ENCODE data around the gene C16orf89.

Gene C16orf89

DNA sequence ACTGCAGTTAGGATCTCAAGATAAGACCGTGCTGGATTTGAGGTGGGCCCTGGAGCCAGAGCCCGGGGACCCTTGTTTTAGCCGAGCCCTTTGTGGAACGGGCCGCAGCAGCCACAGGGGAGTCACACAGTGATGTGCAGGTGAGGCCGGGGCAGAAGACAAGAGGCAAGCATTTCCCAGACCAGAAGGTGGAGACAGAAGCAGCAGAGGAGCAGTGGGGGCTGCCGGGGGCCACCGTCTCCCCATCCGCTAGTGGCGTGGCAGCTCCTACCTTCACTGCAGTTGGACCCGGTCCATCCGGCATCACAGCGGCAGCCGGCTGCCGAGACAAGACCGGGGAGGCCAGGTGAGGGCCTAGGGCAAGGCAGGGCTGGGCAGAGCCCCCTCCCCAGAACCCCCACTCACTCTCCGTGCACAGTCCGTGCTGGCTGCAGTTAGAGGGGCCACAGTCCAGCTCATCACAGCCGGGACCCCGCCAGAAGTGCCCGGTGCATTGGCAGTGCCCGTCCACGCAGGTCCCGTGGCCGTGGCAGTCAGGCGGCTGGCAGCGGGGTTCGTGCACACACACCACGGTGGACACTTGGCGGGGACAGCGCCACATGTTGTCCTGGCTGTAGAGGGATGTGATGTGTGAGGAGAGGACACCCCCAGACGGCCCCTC is 38.1 kb downstream of the C16orf89 start:
- no peak for DNase-seq (ENCODE audit: low spot score)

DNA sequence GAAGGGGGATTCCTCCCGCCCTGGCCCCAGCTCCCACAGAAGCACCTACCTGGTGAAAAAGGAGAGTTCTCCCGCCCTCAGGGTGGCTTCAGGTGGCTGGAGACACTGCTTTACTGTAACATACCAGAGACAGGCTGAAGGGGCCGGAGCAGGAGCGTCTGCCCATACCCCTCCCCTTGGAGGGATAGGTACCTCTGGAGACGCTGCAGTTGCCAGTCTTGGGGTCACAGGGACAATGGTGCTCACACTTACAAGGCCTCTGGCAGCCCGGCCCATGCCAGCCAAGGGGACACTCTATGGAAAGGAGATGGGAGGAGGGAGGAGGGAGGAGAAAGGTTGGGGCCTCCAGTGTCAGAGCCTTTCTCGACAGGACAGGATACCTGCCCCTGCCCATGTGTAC is 38.7 kb downstream of the C16orf89 start:
- DNase-seq (ENCODE audit: low spot score): no peak

DNA sequence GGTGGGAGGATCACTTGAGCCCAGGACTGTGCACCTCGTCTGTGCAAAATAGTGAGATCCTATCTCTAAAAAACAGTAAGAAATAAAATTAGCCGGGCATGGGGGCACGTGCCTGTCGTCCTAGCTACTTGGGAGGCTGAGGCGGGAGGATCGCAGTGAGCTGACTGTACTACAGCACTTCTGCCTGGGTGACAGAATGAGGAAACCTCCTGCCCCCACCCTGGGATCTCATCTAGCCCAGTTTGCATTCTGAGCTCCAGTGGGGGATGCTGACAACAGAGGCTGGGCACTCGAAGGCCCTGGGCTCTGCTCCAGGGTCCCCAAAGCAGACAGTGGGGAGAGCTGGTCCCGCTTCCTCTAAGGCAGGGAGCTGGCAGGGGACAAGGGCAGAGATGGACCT is 39.1 kb downstream of the C16orf89 start:
- DNase-seq (ENCODE audit: low spot score): no peak

DNA sequence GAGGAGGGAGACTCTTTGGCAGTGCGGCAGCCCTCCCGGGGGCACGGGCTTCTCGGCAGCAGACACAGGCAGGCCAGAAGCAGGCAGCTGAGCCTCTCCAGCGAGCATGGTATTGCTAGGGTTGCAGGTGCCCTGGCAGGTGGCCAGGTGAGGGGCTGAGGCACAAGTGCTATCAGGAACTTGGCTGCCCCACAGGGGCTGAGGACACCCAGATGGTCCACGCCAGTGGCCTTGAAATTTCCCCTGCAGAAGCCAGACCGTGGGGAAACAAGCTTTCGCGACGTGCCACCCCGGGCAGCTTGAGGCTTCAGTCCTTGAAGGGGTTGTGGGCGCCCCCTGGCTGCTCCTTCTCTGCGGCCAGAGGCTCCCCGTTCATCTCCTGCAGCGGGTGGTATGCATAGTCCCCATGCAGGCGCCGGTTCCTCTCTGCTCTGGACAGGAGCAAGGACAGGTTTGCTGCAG is 40.6 kb downstream of the C16orf89 start:
- no peak for DNase-seq (ENCODE audit: low spot score)

DNA sequence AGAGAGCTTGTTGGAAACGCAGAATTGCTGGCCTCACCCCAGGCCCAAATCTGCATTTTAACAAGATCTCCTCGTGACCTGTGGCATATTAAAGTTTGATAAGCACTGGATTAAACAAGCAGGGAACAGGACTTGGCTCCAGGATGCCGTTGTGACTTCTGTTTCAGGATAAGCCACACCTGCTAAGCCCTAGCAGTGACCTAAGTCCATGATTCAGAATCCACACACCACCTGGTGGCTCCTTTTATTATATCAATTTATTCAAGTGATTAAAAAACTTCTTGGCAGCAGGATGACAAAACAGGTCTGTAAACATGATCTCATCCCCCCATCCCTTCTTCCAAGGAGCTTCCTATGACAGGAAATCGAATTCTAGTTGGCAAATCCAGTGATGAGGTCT is 41.1 kb downstream of the C16orf89 start:
- no peak for DNase-seq (ENCODE audit: low spot score)

DNA sequence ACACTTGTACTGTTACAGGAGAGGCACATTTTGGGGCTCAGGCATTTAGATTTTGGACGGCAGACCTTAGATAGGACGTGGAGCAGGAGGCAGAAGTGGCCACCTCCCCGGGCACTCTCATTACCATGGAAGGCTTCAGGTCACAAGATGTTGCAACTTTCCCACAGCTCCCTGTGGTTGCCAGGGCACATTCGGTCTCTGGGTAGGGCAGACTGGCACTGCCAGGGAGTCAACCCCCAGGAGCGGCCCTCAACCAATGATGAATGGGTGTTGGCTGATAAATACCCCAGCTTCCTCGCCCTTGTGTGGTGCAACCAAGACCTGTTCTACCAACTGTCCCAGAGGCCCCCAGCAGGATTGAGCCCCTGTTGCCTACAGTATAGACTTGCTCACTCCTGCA is 43.2 kb downstream of the C16orf89 start:
- no peak for DNase-seq (ENCODE audit: low spot score)

DNA sequence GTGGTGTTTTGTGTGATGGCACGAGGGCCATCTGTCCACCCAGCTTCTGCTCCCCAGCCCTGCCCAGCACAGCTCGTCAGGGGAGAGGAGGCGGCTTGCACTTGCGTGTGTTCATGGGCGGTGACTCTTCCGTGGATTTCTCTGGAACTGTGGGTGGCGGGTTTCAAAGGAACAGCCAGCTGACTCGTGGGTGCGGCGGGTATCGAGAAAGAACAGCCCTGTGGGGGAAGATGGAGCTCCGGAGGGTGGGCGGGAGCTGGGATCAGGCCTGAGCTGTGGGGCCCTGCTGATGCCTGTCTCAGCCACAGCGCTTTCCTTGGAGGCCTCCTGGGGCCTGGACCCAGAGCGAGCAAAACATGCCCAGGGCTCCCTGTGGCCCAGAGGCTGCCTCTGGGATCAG is 45.2 kb downstream of the C16orf89 start:
- no peak for DNase-seq (ENCODE audit: low spot score)

DNA sequence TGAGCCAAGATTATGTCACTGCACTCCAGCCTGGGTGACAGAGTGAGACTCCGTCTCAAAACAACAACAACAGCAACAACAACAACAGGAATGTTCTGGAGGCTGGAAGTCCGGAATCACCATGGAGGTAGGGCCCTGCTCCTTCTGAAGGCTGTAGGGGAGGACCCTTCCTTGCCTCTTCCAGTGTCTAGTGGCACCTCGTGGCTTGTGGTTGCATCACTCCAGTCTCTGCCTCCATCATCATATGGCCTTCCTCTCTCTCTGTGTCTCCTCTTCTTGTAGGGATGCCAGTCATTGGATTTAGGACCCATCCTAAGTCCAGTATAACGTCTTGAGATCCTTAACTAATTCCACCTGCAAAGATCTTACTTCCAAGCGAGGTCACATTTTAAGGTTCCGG is 46.0 kb downstream of the C16orf89 start:
- DNase-seq (ENCODE audit: low spot score): no peak

DNA sequence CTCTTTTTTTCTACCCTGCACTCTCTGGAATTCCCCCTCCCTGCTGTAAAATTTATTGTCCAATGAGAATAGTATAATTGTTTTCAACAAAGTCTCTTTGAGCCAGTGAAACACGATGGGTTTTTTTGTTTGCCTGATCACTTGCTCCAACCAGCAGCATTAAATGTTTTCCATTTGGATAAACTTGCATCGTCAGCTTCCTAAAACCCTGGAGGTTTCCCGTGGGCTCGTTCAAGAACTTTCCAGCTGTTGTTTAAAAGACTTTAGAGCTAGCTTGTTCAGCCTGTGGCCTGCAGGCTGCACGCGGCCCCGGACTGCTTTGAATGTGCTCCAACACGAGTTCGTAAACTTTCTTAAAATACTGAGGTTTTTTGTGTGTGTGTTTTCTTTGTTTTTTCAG is 47.0 kb downstream of the C16orf89 start:
- no peak for DNase-seq (ENCODE audit: low spot score)

DNA sequence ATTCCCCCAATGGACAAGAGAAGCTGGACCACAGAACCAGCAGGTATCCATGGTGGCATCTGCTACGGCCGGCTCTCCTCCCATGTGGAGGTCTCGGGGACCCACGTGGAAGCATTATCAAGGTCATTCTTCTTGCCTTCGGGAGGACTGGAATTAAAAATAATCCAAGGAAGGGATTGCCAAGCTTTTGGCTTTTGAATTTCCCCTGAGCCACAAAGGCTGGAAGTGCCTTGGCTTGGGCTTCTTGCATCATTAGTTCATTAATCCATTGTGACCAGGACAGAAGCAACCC is 48.1 kb downstream of the C16orf89 start:
- no peak for DNase-seq (ENCODE audit: low spot score)

DNA sequence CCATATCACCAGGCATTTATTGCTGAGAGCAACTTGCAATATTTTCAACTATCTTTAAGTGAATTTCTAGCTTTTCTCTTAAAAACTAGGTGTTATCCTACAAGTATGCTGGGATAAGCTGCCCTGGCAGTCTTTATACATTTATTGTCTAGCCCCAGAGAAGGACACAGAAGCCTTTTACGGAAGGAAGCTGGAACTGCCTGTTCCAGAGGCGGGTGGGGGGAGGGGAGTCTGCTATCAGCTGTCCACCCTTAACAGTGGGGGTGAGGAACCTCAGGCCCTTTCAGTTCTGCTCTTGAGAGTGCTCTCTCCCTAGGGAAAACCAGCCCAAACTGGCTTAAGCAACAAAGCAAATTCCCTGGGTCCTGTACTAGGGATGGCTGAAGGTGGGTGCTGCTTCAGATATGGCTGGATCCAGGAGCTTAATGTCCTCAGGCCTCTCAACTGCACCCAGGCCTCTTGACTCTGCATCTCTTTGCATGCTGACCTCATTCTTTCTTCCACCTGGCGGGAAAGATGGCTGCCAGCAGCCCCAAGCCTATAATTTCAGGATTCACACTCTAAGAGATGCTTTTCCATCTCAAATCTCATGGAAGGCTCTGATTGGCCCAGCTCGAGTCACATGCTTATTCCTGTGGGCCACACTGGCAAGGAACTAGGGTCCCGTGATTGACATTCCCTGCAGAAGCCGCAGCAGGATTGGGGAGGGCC is 48.6 kb downstream of the C16orf89 start:
- DNase-seq (ENCODE audit: low spot score): no peak

DNA sequence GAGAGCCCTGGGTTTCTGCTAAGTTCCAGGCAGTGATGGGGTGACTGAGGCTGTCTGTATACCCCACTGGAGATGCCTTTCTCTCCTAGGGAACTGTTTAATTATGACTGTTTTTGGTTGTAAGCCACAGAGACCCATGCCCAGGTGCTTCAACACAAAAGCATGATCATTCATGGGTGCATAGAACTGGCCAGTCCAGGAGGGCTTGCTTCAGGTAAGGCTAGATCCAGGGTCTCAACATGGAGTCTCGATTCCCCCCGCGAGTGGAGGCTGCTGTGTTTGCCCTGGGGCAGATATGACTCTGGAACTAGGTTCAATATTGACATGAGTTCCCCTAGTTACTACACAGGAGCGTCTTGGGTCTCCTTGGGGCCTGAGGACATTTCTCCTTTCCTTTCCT is 49.9 kb downstream of the C16orf89 start:
- DNase-seq (ENCODE audit: low spot score): no peak

DNA sequence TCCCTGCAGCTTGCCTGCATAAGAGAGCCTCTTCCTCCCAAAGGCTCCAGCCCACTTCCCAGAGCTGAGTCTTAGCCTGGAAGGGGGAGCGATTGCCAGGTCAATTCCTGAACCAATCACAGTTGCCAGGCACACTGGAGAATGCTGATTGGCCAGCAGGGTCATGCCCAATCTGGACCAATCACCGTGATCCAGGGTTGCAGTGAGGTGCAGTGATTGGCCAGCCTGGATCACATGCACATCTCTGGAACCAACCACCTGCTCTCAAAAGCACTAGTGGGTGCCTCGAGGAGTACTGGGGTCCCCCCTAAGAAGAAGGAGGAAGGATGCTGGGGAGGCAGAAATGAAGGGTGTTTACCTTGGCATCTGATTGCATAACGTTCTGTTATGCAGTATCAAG is 50.4 kb downstream of the C16orf89 start:
- DNase-seq (ENCODE audit: low spot score): no peak

DNA sequence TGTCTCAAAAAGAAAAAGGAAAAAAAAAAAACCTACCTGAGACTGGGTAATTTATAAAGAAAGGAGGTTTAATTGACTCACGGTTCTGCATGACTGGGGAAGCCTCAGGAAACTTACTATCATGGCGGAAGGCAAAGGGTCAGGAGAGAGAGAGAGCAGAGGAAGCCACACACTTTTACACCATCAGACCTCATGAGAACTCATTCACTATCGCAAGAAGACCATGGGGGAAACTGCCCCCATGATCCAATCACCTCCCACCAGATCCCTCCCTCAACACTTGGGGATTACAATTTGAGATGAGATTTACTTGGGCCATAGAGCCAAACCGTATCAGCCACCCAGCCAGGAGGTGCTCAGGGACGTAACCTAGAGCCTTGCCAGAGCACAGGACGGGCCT is 52.9 kb downstream of the C16orf89 start:
- no peak for DNase-seq (ENCODE audit: low spot score)

DNA sequence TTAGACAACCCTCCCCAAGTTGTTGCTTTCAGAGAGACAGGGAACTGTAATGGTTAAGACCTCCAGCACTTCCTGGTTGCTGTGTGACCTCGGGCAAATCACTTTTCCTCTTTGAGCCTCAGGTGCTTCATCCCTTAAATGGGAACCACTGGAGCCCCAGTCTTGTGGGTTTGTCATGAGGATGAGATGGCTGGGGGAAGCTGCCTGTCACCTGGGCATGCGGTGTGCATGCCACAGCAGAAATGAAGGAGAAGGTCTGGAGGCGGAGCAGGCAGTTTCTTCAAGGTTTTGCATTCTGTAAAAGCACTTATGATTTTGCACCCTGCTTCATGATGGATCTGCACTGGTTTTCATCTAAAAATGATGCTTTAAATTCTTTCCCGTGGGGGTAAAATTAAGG is 54.1 kb downstream of the C16orf89 start:
- no peak for DNase-seq (ENCODE audit: low spot score)

DNA sequence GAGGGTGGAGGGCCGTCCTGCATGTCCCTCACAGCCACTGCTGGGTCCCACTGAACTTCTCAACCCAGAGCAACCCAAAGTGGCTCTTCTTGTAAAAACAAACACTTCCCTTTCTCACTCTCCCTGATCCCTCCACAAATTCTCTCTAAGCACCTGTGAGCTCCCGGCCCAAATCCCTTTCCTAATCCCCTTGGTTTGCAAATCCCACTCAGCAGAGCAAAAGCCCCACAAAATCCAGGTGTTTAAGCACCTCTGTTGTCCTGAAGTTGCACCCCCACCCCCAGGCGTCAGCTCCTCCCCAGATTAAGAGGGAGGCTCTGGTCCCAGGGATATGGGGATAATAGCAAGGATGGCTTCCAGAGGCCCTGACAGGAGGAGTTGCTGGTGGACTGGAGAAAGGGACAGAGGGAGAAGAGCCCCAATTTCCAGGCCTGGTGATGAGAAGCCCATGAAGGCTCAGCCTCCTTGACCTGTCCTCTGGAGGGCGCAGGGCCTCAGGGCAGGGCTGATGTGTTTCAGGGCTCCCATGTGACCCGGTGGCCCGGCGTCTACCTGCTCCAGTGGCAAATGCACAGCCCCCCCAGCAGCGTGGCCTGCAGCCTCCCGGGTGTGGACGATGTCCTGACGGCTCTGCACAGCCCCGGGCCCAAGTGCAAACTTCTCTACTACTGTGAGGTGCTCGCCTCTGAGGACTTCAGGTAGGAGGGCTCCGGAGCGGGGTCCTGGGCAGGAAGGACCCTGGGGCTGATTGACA is 55.0 kb downstream of the C16orf89 start:
- DNase-seq (ENCODE audit: low spot score): no peak

DNA sequence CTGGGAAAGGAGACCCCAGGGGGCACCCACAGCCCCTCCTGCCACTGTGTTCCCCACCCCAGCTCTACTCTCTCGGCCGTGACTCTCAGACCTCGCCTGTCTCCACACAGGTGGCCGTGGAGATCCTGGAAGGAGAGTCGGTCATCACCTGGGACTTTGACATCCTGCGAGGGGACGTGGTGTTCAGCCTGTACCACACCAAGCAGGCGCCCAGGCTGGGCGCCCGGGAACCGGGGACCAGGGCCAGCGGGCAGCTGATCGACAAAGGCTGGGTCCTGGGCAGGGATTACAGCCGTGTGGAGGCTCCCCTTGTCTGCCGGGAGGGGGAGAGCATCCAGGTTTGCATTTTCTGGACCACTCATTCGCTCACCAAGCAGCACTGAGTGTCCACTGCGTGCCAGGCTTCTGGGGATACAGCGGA is 57.4 kb downstream of the C16orf89 start:
- no peak for DNase-seq (ENCODE audit: low spot score)

DNA sequence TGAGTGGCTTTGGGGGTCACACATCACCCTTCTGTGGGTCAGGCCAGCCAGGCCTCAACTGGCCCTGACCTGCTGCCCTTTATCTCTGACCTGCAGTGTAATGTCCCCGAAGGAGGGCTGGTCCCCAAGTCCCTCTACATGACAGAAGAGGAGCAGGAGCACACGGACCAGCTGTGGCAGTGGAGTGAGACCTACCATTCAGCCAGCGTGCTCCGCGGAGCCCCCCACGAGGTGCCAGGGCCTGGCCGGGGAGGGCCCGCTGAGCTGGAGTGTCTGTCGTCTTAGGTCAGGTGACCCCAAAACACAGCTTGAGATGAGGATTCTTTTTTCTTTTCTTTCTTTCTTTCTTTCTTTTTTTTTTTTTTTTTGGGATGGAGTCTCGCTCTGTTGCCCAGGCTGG is 58.5 kb downstream of the C16orf89 start:
- DNase-seq (ENCODE audit: low spot score): no peak

DNA sequence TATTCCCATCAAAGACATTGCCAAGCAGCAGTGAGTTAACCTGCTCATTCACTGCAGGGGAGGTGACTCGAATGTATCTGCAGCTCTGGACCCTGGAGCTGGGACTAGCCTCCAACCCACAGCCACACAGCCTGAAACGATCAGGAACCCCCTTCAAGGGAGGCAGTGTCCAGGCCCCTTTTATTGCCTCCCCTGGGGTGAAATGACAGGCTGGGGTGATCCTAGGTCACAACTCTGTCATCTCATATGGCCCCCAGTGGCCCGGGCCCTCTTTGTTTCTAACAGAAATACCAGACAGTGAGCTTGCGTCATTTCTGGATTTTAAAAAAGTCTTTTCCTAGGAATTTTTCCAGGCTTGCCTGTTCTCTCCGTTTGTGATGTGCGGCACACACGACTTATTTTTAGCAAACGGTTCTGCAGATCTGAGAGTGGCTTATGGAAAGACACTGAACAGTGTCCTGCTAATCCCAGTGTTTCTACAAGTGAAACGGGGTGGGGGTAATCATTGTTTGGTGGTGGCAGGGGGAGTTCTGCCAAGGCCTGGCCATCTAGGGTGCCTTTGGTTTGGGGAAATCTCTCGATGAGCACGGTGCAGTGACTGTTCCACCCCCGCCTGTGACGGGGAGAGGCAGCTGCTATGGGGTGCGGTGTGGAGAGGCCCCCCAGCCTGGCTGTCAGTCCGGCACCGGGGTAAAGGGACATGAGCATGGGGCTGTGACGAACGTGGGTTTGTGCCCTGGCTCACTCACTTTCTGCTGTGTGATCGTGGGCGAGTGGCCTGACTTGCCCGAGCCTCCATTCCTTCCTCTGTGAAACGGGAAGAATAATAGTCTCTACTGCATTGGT is 59.2 kb downstream of the C16orf89 start:
- no peak for DNase-seq (ENCODE audit: low spot score)

DNA sequence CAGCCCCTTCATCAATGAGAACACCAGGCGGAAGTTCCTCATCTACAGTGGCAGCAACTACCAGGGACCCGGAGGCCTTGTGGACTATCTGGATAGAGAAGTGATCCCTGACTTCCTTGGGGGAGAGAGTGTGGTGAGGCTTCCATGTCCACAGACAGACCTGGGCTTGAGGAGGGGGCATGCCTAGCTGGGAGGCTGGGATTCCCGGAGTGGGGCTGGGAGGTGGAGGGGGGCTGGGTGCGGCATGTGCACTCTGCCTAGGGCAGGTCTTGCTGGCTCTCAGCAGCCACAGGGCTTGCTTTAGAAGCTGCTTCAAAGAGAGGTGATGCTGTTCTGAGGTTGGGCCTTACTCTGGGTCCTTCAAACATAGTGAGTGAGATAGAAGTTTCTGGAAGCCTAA is 59.8 kb downstream of the C16orf89 start:
- DNase-seq (ENCODE audit: low spot score): no peak

DNA sequence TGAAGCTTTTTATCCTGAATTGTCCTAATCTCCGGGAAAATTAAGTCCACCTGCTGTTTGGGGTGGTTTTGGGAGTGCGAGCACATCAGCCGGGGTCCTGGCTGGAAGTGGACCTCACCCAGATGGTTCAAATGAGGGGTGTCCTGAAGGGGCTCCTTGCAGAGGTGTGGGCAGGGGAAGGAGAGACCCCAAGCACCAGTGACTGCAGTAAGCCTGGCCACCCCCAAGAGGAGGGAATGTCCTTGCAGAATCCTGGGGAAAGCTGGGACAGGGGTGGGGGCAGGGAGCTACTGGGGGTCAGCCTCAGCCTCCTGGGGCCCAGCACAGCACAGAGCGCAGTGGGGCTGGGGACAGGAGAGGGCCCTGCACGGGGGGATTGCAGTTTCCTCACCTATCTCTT is 61.4 kb downstream of the C16orf89 start:
- DNase-seq (ENCODE audit: low spot score): no peak

DNA sequence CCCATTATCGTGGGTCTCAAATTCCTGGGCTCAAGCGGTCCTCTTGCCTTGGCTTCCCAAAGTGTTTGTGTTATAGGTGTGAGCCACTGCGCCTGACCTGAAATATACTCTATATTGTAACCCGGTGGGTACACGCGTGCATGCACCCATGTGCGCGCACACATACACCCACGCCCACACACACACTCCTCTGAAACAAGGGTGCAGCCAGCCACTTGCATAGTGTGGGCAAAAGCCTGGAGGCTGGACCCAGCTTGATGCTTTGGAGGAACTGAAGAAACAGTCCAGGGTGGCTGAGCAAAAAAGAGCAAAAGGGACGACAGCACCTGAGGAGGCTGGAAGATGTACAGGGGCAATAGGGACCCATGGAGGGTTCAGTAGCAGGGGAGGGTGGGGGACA is 61.9 kb downstream of the C16orf89 start:
- no peak for DNase-seq (ENCODE audit: low spot score)

DNA sequence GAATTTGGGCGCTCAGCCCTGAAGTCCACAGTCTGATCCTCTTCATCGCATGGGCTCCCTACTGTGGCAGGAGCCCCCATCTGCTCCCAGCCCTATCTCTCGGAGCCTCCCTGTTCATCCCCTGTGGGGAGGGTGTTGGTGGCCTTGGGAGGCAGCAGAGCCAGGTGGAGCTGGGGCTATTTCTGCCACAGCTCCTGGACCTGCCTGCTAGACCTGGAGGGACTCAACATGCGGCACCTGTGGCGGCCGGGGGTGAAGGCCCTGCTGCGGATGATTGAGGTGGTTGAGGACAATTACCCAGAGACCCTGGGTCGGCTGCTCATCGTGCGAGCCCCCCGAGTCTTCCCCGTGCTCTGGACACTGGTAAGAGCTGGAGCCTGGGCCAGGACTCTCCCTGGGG is 62.5 kb downstream of the C16orf89 start:
- DNase-seq (ENCODE audit: low spot score): no peak
